Gastrocnemius medialis (tissue), 4 donors: ENCODE measurements around the gene XCL2.
"Not testable (repeated sequence)": the region's sequence is repeated elsewhere in the genome, so short reads cannot be mapped to it uniquely, and the experiment has no call there.

Experiments
- POLR2A ChIP-seq, 2 donors: fragments of 450-650 bp; IDR thresholded peaks; one replicate each; pipeline ENCODE4 v1.6.1; 2017; ENCODE audit warnings: antibody characterized with exemption in 2 of 2, mild to moderate bottlenecking in 2 of 2, moderate library complexity in 2 of 2
- TF ChIP-seq, protein P1 (sequence below), 5 experiments: fragments of 450-650 bp in 3 of 5; fragments of 200-600 bp in 2 of 5; sonication (generic) in 2 of 5; IDR thresholded peaks in 4 of 5; conservative IDR thresholded peaks in 1 of 5; 1 replicate in 4 of 5; 2 replicates in 1 of 5; pipeline ENCODE4 v1.5.1; 2016 to 2019; ENCODE audit warnings: antibody characterized with exemption in 5 of 5, mild to moderate bottlenecking in 3 of 5, moderate library complexity in 3 of 5

DNA sequence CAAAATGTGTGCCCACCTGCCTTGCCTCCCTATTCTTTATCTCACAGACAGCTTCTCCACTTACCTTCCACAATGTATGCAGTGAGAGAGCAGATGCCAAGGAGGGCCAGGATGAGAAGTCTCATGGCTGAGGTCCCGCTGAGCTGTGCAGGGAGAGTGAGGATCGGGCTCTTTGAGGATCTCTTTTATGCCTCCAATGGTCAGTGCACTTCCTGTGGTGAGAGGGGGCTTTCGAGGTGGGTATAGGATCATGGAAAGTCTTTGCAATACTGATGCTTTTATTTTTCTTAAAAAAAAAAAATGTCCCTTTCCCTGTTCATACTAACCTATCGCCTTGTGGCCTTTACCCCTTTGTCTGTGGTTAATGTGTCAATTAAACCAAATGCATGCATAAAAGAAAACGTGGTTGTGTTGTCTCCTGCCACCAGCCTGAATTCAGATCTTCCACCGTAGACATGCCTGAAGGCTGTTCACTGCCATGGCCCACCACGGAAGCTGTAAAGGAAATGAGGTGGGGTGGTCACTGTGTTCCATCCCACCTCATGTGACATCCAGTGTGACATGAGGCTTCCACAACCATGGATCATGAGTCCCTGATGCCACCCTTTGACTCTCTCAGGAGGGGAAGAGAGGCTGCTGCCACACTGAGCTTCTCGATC, at the start of gene XCL2:
- TF ChIP-seq, protein P1, sequence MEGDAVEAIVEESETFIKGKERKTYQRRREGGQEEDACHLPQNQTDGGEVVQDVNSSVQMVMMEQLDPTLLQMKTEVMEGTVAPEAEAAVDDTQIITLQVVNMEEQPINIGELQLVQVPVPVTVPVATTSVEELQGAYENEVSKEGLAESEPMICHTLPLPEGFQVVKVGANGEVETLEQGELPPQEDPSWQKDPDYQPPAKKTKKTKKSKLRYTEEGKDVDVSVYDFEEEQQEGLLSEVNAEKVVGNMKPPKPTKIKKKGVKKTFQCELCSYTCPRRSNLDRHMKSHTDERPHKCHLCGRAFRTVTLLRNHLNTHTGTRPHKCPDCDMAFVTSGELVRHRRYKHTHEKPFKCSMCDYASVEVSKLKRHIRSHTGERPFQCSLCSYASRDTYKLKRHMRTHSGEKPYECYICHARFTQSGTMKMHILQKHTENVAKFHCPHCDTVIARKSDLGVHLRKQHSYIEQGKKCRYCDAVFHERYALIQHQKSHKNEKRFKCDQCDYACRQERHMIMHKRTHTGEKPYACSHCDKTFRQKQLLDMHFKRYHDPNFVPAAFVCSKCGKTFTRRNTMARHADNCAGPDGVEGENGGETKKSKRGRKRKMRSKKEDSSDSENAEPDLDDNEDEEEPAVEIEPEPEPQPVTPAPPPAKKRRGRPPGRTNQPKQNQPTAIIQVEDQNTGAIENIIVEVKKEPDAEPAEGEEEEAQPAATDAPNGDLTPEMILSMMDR (IDR thresholded peaks at IDR 0.05 in 4 of 5, conservative IDR thresholded peaks at IDR 0.05 in 1 of 5) = not testable (repeated sequence)
- not testable (repeated sequence) for TF ChIP-seq POLR2A (IDR thresholded peaks at IDR 0.05)
